Stimulated activated CD4-positive, alpha-beta T cell treated with anti-CD3 and anti-CD28 coated beads, Interleukin-12 subunit alpha, Interleukin-12 subunit beta, amount 100 ng/mL, for 48 hours (primary cell): Measurements from ENCODE around the gene XRRA1.
"Not testable (repeated sequence)": the region's sequence is repeated elsewhere in the genome, so short reads cannot be mapped to it uniquely, and the experiment has no call there.

Experiments used
- DNase-seq, 3 donors: peaks; one replicate each; pipeline ENCODE4 v3.0.0-alpha.2; 2020; ENCODE audit warnings: low read depth in 2 of 3, low spot score in 1 of 3

The XRRA1 gene

GRCh38 chr11:74948898-74949752 is at the start of gene XRRA1, which contains the start of gene SPCS2:
XRRA1 (minus strand) TSS chr11:74949091; CDS start chr11:74940878, 8,213 bp downstream.
SPCS2 (plus strand) TSS chr11:74949266; CDS start chr11:74949286, 20 bp downstream.
- peak; percentile 95 to 99 (median 99) for DNase-seq

DNA sequence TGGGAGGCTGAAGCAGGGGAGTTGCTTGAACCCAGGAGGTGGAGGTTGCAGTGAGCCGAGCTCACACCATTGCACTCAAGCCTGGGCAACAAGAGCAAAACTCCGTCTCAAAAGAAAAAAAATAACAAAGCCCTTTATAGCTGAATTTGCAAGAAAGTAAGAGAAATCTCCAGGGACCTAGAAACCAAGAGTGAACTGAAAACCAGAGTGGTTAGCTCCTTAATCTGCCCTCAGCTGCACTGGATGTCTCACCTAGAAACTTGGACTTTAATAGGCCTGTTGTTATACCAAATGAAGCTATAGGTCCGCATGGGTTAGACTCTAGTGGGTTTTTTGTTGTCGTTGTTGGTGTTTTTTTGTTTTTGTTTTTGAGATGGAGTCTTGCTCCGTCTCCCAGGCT is 44.0 kb upstream of the XRRA1 start:
- DNase-seq: no peak

- no peak for DNase-seq
Observed at GRCh38 chr11:74990941-74991340, 42.0 kb upstream of the XRRA1 start.

GRCh38 chr11:74990150-74990549 is 41.3 kb upstream of the XRRA1 start:
- DNase-seq: not testable (repeated sequence)

- peak in 1 of 3 donors; percentile 5 for DNase-seq
Observed at GRCh38 chr11:74989260-74989638, 40.4 kb upstream of the XRRA1 start.

DNA sequence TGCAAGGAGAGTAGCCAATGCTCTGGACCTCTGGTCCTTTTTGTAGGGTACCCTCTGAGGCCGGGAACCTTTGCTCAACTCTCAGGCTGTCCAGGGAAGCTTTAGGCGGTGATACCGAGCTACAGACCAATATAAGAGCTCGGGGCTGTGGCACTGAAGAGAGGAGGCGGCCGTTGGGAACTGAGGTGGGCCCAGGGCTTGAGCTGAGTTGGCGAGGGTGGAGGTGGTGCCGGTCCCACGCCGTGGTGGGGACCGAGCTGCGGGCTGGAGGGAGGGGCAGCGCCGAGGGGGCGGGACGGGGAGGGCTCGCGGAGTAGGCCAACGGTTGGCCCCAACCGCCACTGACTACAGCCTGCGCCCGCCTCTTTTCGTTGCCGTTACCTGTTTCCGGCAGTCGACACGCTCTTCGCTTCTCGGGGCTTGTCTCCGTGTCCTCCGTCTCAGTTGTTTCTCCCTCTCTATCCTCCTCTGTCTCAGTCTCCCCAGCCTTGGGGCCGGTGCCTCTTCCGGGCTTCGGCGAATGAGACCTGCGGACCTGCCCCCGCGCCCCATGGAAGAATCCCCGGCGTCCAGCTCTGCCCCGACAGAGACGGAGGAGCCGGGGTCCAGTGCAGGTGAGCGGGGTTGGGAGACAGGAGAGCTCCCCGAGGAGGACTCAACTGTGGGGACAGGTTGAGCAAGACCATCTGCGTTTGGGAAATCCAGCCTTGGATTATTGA is 39.8 kb upstream of the XRRA1 start, which contains the start of gene NEU3:
Gene NEU3 (plus strand): TSS at position 393 of the 719 bp plus-strand sequence. CDS start 128 bp downstream, at position 521.
- DNase-seq: peak; percentile 65 to 81 (median 65)

DNA sequence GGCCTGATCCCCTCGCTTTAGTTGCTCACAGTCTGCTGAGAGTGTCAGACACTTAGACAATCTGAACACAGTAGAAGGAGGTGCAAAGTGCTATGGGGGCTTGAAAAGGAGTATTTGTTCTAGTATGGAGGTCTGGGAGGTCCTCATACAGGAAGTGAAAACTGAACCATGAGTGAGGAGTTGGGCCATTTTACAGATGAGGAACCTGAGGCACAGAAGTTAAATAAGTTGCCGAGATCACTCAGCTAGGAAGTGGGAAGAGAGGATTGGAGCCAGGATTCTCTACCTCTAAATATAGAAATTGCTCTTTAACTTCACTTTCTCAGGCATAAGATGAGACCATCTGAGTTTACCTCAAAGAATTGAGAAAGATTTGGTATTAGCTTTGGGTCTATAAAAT is 35.8 kb upstream of the XRRA1 start:
- no peak for DNase-seq

- DNase-seq: no peak
Observed at GRCh38 chr11:74984070-74984469, 35.2 kb upstream of the XRRA1 start.

DNA sequence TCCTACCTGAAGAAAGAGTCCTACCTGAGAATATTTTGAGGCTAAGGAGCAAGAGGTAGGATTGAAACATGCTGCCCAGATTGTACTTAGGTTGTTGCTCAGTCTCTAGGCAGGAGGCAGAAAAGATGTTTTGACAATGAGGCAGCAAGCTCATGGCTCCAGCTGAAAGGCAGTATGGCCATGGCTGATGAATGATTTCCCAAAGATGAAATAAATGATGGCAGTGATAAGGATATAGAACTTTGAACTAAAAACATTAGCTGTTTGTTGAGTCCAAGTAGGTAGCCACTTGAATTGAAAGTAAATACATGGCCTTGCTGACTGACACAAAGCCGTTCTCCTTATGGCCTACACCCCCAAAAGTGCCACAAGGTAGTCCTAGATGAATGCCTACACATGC is 33.0 kb upstream of the XRRA1 start:
- DNase-seq: no peak

GRCh38 chr11:74980634-74981033 is 31.7 kb upstream of the XRRA1 start:
- DNase-seq: no peak

- no peak for DNase-seq
Observed at GRCh38 chr11:74978041-74978440, 29.1 kb upstream of the XRRA1 start.

DNA sequence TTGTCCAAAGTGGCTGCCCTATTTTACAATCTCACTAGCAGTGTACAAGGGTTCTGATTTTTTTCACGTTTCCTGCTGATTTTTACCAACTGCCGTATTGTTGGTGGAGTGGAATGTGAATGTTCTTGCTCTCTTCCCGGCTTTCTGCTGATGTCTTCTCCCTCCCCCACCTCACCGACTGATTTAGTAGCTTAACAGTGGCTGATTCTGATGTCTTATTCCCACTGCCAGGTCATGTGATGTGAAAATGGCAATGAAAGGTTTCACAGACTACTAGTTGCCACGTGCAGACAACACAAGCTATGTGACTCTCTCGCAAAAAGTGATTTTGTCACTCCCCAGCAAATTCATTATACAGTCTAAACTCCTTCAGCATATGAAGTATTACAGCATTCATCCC is 22.5 kb upstream of the XRRA1 start:
- DNase-seq: no peak

DNA sequence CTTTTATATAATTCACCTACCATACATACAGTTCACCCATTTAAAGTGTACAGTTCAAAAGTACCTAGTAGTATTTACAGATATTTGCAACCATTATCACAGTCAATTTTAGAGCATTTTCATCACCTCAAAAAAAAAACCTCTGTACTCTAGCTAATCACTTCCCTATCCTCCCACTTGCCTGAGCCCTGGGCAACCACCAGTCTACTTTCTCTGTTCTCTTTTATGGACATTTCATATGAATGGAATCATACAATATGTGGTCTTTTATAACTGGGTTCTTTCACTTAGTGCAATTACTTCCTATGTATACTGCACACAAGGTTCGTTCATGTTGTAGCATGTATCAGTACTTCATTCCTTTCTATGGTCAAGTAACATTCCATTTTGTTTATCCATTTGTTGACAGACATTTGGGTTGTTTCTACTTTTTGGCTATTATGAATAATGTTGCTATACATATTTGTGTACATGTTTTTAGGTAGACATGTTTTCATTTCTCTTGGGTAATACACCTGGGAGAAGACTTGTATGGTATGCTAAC is 22.0 kb upstream of the XRRA1 start:
- no peak for DNase-seq

GRCh38 chr11:74966651-74967050 is 17.8 kb upstream of the XRRA1 start:
- no peak for DNase-seq

GRCh38 chr11:74960128-74960527 is 11.2 kb upstream of the XRRA1 start:
- not testable (repeated sequence) for DNase-seq

- no peak for DNase-seq
Observed at GRCh38 chr11:74957937-74958629, 9.2 kb upstream of the XRRA1 start.

- no peak for DNase-seq
Observed at GRCh38 chr11:74956397-74957015, 7.6 kb upstream of the XRRA1 start.

- DNase-seq: no peak
Observed at GRCh38 chr11:74954199-74954598, 5.3 kb upstream of the XRRA1 start.

GRCh38 chr11:74953451-74953850 is 4.6 kb upstream of the XRRA1 start:
- no peak for DNase-seq

GRCh38 chr11:74952752-74953151 is 3.9 kb upstream of the XRRA1 start:
- DNase-seq: no peak

DNA sequence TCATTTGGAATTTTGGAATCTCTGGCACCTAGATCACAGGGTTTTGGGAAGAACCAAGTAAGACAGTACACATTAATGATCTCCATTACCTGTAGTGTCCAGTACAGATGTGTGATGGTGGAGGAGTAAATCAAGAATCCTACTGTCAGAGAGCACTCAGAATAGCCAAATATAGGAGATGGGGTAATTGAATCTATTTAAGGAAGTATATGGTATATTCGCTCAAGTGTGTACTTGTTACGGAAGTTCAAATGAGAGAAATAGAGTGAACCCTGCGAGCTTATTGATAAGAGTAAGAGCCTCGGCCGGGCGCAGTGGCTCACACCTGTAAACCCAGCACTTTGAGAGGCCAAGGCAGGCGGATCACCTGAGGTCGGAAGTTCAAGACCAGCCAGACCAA is 2.3 kb upstream of the XRRA1 start:
- DNase-seq: no peak
